C4-2B (cell line): ENCODE data around the gene ZDHHC7.

ENCODE experiments used
- H3K27ac ChIP-seq: fragments of 450-650 bp; 2 replicates; pipeline ENCODE4 v1.5.1; 2017
- CTCF ChIP-seq: fragments of 450-650 bp; conservative IDR thresholded peaks from 2 replicates; pipeline ENCODE4 v1.5.1; 2017; ENCODE audit warnings: mild to moderate bottlenecking
- ZFX ChIP-seq: fragments of 450-650 bp; IDR thresholded peaks from 2 replicates; pipeline ENCODE4 v1.6.1; 2017

The ZDHHC7 gene

GRCh38 chr16:84970447-84971127, 40.7 kb downstream of the ZDHHC7 start:
- TF ChIP-seq ZFX (no peak), CTCF (peak; percentile 95)
- no peak overlapping the region; the same call in 1 of the 2 replicates for H3K27ac ChIP-seq

GRCh38 chr16:84967828-84968227, 43.5 kb downstream of the ZDHHC7 start:
- H3K27ac ChIP-seq, result no peak overlapping the region
- TF ChIP-seq CTCF (no peak), ZFX (no peak)

- TF ChIP-seq CTCF (no peak), ZFX (no peak)
- H3K27ac ChIP-seq, result no peak overlapping the region
Measured at GRCh38 chr16:84965428-84966415, 45.6 kb downstream of the ZDHHC7 start.

- no peak overlapping the region for H3K27ac ChIP-seq
- TF ChIP-seq CTCF, result no peak
- TF ChIP-seq ZFX, result no peak
Measured at GRCh38 chr16:84964386-84965128, 46.8 kb downstream of the ZDHHC7 start.

- TF ChIP-seq CTCF (no peak), ZFX (no peak)
- no peak overlapping the region for H3K27ac ChIP-seq
Measured at GRCh38 chr16:84963066-84963465, 48.3 kb downstream of the ZDHHC7 start.

- no peak overlapping the region for H3K27ac ChIP-seq
- no peak for TF ChIP-seq CTCF
- no peak for TF ChIP-seq ZFX
Measured at GRCh38 chr16:84960942-84961341, 50.4 kb downstream of the ZDHHC7 start.
